ENCODE data around the gene CCDC141. TPM values are rescaled to one million over a fixed set of nuclear protein-coding genes. Genes with fewer than 3 reads are reported as not detected.

The CCDC141 gene
- total RNA-seq (2022; extraction: Qiagen RNA extraction), result 0.01 TPM in 1 of 5 replicates, not detected in the others

GRCh38 chr2:179049546-179050311 is at the start of gene CCDC141:
Gene CCDC141, minus strand, starts transcription at chr2:179050137. Its CDS starts 196 bp downstream, at chr2:179049941.

GRCh38 chr2:178807227-178808008 is 242.5 kb downstream of the CCDC141 start, which contains the start of gene TTN:
Gene TTN, minus strand, starts transcription at chr2:178807423. Its CDS starts 2,781 bp downstream, at chr2:178804642.

Other genes with a start within 250 kb of the CCDC141 start
- under 0.01 to 0.01 TPM (median under 0.01 TPM) in 5 replicates for gene TTN, start 242.7 kb downstream of the CCDC141 start, total RNA-seq (2022; extraction: Qiagen RNA extraction)
- 16.5 to 29.7 TPM (median 25.9 TPM) in 5 replicates for gene SESTD1, start 214.7 kb upstream of the CCDC141 start, total RNA-seq (2022; extraction: Qiagen RNA extraction)